ENCODE measurements around the gene CCDC102B.

DNA sequence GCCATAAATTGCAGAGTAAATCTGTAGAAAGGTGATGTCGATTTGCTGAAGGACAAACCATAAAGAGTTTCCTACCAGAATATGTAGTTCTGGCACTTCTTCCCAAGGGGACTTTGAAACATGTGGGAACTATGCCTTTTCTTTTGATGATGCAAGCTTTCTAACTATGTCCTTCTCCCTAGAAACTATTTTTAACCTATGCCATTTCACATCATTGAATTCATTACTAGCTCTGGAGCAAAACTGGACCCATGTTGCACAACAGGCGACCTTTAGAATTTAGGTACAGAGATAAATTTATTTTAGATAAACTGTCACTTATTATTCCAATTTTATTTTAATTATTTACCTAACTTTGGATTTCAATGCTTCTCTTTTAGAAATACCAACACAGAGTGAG is 186.5 kb downstream of the CCDC102B start:
- TF ChIP-seq POLR2A (IDR thresholded peaks at IDR 0.05; ENCODE audit: low read depth, low read length) (no peak), POLR2AphosphoS5 (IDR thresholded peaks at IDR 0.05; ENCODE audit: low read depth, low read length) (no peak), TAF1 (IDR thresholded peaks at IDR 0.05; ENCODE audit: borderline replicate concordance, low read depth, low read length) (no peak)

All from GM12892 (cell line).